Urothelium cell line (cell line): Measurements from ENCODE around the gene UGT1A1.

Experiments used
- DNase-seq: peaks from one replicate; pipeline ENCODE4 v3.0.0; 2011; ENCODE audit warnings: low spot score, mixed read lengths
- FAIRE-seq: peaks from 2 replicates; lab custom pipeline; 2011; peaks lifted over from hg19 to GRCh38; lab: Jason Lieb, UNC

The UGT1A1 gene

DNA sequence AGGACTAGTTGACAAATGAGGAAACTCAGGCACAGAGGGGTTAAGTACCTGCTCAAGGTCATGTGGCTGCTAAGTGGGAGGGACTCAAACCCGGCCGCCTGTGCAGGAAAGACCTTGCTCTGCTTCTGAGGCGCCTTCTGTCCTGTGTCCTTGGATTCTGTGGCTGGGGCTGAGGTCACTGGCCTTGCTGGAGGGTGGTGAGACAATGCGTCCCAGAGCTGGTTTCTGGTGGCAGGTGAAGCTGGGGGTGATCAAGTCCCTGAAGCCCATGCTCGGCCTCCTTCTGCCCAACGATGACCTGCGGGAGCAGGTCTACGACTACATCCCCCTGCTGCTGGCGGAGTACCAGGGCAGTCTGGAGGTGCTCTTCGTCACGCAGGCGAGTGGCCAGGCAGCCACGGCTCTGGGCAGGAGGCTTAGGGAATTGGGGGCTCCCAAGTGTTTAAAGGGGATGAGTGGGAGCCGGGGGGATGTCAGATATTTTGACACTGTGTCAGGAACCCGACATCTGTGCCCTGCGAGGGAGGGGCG is 34.1 kb downstream of the UGT1A1 start:
- DNase-seq (no peak), FAIRE-seq (no peak)

- no peak for DNase-seq
- no peak for FAIRE-seq
Observed at GRCh38 chr2:233795735-233796171, 35.7 kb downstream of the UGT1A1 start.

DNA sequence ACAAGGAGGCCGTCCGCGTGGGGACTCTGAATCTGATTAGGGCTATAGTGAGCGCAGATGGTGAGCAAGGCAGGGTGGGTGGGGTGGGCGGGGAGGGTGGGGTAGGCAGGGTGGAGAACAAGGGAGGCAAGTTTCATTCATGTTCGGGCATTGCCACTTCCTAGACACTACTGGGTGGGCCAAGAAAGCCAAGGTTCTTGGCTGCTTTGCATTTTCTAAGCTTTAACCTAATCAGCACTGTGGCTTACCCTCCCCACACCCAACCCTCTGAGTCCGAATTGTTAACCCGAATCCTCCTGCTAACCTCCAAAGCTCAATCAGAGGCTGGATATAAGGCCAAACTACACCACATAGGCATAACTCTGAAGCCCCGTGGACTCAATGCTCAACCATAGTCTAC is 36.2 kb downstream of the UGT1A1 start:
- DNase-seq = no peak
- FAIRE-seq = no peak

DNA sequence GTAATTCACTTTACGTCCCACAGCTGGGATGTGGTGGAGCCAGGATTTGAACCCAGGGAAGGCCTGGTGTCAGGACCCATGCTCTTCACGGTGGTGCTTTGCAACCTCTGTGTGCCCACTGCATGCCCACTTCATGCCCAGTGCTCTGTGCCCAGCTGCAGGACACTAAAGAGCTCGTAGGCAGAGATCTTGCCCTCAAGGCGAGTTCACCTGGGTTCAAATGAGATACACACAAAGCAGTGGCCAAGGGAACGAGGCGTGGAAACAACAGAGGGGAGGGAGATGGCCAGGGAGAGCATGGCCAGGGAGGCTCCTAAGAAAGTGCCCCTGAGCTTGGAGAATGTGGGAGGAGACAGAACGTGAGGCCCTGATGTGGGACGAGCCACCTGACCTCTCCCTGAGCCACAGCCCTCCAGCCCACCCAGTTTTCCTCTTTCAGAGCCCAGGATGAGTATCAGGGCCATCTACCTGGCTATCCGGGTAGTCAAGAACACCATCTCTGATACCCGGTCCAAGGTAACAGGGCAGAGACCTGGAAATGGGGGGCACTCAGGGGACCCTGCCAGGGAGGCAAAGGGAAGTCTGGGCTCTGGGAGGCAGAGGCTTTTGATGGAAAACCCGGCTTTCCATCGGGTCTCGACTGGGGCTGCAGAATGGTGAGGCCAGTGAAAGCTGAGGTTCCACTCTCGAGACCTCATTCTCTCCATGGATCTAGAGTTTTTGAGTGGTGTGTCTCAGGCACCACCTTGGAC is 38.4 kb downstream of the UGT1A1 start:
- no peak for DNase-seq
- FAIRE-seq = no peak

GRCh38 chr2:233799087-233799665 is 39.1 kb downstream of the UGT1A1 start:
- FAIRE-seq = no peak
- DNase-seq = no peak

- FAIRE-seq (no peak), DNase-seq (no peak)
Observed at GRCh38 chr2:233799716-233800115, 39.6 kb downstream of the UGT1A1 start.

- FAIRE-seq (no peak), DNase-seq (no peak)
Observed at GRCh38 chr2:233800208-233800607, 40.1 kb downstream of the UGT1A1 start.

- peak; percentile 79 for DNase-seq
- no peak for FAIRE-seq
Observed at GRCh38 chr2:233801357-233802131, 41.5 kb downstream of the UGT1A1 start.

DNA sequence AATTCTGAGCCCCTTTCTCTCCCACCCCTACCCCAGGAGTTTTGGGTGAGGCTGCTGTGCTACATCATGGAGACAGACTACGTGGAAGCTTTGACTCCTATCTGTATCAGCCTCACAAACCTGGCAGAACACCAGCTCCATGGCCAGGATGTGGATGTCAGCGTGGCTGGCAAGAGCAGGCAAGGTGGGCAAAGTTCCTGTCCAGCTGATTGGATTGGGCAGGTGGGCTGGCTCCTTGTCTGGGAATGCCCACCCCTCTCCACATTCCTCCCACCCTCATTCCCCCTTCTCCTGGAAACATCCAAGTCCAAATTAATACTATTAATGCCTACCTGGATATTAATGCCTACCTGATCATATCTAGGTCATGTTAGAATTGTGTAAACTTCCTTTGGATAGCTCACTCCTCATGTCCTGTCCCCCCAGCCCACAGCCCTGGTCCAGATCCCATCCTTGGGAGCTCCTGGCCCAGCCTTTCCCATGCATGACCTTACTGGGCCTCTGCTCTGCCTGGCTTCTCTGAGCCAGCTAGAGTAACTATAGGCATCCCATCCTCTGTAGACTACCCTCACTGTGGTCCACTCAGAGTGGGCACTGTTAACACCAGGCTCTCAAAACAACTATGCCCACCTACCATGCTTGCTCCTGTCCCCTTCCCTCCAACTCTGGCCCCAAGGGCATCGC is 42.2 kb downstream of the UGT1A1 start:
- no peak for FAIRE-seq
- no peak for DNase-seq

DNA sequence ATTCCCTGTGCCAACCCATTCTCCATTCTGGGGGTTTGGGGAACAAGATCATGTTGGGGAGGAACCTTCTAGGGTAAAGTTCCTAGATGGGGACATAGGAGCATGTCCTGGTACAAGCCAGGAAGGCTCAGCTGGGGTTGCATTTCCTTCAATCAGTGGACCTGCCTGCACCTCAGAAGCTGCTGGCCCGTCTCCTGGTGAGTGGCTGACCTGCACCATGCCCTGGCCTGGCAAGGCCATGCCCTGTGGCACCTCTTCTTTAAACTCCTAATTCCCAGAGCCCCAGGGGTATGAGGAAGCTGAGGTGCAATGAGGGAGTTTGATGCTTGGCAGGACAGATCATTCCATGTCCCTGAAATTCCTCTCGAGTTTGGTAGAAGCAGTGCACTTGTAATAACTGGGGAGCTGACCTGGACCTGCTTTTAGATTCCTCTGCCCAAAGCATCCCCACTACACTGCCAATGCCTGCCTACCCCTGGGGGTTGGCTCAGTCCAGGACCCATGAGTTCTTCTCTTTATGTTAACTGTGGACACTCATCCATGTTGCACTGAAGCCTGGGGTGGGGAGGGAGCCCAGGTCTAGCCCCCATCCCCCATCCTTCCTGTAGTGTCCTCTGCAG is 43.3 kb downstream of the UGT1A1 start:
- DNase-seq (no peak), FAIRE-seq (no peak)

- DNase-seq (no peak), FAIRE-seq (no peak)
Observed at GRCh38 chr2:233803994-233804393, 43.9 kb downstream of the UGT1A1 start.

GRCh38 chr2:233807215-233807865 is 47.3 kb downstream of the UGT1A1 start:
- no peak for FAIRE-seq
- no peak for DNase-seq

DNA sequence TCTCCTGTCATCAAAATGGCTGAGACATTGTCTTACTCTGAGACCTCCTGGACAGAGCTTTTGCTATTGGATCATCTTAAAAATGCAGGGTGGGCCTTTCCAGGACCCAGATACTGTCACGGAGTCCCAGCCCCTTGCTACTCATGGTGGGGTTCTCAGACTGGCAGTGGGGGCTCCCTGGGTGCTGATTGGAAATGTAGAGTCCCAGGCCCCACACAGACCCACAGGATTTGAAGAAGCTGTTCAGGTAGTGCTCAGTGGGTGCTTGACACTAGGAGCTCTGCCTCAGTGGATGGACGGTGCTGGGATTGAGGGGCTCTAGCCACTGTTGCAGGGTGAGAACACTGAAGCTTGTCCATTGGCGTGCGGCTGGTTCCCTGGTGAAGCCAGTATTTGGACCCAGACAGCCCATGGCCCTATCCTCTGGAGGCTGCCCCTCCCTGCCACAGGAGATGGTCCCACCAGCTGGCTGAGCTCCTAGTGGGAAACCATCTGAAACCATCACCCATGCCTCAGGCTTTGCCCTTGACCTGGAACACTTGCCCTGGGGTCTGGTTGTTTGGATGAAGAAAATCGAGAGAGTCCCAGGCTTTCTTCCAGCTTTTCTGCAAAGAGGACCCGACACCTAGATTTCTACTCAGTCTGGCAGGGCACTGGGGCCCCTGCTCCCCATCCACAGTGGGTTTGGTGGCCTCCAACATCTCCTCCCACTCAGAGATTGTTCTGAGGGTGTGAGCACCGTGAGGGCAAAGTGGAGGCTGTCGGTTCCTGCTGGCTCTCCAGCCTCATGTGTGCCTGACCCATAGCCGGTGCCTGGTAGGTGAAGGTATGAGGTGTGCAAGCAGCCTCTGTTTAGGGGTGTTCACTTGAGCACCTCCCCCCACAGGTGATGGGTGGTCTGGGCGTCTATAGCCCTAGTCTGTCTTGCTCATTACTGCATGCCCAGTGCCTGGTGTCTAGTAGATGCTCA is 48.2 kb downstream of the UGT1A1 start:
- DNase-seq = no peak
- no peak for FAIRE-seq

DNA sequence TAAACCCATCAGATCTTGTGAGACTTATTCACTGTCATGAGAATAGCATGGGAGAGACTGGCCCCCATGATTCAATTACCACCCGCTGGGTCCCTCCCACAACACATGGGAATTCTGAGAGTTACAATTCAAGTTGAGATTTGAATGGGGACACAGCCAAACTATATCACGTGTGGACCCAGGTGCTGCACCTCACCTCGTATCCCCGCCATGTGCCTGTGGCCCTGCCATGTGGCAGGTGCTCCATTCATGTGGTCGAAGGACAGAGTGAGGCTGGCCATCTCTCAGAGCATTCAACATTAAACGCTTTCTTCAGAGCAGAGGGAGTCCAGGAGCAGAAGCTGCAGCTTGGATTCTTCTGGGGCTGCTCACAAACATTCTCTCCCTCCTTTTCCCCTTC is 50.3 kb downstream of the UGT1A1 start:
- no peak for DNase-seq
- no peak for FAIRE-seq

DNA sequence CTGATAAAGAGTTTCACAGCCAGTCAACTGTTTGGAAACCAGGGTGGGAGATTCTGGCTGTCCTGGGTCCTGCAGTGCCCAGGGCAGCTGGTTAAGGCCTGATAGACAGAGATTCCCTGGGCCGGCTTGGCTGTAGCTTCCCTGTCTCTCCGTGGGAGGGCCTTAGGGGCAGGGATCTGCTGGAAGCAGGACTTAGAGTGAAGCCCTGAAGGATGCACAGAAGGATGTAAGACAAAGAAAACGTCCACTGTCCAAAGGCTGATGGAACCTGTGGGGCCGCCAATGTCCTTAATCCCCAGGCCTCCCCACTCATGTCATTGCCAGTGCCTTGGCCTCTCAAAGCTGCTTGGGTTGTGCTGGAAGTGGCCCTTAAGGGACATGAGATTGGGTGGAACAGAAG is 51.0 kb downstream of the UGT1A1 start:
- FAIRE-seq (no peak), DNase-seq (no peak)

- FAIRE-seq (no peak), DNase-seq (no peak)
Observed at GRCh38 chr2:233811732-233812131, 51.7 kb downstream of the UGT1A1 start.

DNA sequence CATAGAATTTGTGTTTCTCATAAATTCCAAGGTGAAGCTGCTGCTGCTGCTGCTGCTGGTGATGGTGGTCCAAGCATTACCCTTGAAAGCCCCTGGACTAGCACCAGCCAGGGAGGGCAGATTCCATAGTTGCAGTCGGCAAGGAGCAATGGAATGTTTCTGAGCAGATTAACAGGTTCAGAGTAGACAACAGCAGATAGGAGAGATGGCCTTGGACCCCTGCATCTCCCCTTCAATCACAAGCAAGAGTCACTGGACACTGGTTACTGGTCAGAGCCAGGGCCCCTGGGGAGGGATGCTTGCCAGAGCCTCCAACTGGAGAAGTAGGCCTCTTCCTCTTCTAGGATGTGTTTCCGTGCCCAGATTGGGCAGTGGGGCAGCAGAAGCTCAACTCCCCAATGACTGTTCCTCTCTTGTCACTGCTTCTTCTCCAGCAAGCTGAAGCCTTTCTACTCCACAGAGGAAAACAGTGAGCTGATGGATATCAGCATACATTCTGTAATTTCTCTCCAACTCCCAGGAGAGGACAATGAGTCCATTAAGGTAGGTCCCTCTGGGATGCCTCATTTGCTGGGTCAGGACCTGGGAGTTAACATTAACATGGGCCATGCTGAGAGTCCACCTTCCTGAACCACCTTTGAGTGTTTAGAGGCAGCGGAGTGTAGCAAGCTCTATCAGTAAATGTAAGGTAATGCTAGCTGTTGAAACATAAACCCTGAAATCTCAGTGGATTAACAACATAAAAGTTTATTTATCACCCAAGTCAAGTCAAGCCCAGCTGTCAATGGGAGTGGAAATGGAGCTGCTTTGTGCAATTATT is 53.4 kb downstream of the UGT1A1 start:
- FAIRE-seq = no peak

More for the DNA sequence above, 53.4 kb downstream of the UGT1A1 start:
- DNase-seq = no peak
